GM18951 (cell line): Measurements from ENCODE around the gene PLAC1.

Experiments used
- POLR2A ChIP-seq: IDR thresholded peaks from 4 replicates; pipeline ENCODE4 v1.6.1; 2011; ENCODE audit warnings: mild to moderate bottlenecking; ENCODE audit not compliant: insufficient read length, insufficient read depth; ENCODE audit errors: extremely low read depth
- in situ Hi-C: fragments of 300-500 bp; cut with MboI; formaldehyde crosslinking; loops from one replicate; pipeline ENCODE4 v1.12.0; 2022; ENCODE audit warnings: low sequenced_read_pairs, mixed read lengths, inconsistent platforms; ENCODE audit not compliant: unreplicated experiment

PLAC1 gene

DNA sequence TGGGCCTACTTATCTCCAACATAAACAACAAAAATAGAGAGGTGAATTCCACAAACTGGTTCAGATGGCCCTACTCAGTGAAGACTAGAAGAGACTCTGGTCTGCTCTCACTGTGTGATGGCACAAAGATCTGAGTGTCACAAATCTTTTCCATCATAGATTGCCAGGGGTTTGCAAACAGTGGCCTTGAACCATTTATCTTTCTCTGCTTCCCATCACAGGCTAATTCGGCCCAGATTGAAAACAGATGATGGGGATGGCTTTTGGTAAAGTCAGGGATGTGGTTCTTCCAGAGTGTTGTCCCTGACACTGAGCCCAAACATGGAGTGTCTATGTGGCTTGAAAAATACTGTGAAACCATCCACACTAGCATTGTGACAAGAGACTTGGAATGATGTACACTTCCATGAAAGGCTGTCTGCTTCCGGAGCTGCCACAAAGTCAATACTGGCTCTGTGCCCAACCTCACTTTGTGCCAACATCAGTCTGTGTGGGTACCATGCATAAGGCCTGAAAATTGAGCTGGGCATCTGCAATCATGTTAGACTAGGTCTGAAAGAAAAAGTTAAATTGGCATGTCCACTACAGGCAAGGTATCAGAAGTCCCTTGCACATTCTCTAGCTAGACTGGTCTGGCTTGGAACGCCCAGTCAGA lies 25.2 kb upstream of the PLAC1 start:
- in situ Hi-C loops = no loop called here
- TF ChIP-seq POLR2A = no peak

DNA sequence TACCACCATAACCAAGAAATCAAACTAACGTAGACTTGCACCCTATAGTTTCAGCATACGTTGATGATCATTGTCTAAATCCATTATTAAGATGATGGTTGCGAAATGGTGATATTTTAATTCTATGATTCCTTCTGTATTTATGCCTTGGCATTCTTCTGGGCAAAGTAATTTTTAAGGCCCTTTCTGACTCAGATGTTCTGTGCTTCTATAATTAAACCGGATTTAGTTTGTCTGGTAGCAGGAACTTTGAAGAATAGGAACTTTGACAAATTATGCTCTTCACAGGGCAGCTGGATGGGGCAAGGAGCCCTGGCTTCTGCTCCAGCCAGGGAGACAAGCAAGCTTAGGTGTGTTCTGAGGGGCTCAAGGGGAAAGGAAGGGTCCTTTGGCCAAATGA lies 23.8 kb upstream of the PLAC1 start:
- in situ Hi-C loops = no loop called here

DNA sequence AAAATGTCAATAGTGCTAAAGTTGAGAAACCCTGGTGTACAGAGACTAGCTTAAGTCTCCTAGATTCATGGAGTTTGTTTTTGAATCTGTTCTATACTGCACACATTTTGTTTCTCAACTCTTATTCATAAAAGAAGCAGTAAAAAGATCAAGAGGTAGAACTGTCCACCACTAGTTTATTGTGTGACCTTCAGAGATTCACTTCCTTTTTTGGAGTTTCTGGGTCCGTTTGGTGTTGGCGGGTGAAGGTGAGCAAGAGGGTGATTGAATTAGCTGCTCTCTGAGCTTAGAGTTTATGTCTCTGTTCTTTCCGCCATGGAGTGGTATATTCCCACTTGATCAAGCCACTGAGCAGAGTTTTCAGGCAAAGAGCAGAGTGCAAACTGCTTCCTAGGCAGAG lies 21.4 kb upstream of the PLAC1 start:
- in situ Hi-C loops = no loop called here
- TF ChIP-seq POLR2A = no peak

More for the DNA sequence above, 23.8 kb upstream of the PLAC1 start:
- TF ChIP-seq POLR2A = no peak

DNA sequence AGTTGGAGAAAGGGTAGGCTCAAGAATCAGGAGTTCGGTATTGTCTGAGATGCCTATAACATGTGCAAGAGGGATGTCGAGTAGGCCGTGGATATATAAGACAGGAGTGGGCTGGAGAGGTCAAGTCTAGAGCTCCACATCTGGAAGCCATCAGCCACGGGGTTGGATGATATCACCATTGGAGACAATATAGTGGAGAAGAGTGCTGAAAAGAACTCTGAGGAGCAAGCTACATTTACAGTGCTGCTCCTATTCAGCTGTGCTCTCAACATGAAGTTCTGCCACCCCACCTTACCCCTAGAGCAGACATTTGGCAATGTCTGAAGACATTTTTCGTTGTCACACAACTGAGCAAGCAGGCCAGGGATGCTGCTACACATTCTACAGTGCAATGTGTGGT lies 20.9 kb upstream of the PLAC1 start:
- in situ Hi-C loops = no loop called here
- no peak for TF ChIP-seq POLR2A

DNA sequence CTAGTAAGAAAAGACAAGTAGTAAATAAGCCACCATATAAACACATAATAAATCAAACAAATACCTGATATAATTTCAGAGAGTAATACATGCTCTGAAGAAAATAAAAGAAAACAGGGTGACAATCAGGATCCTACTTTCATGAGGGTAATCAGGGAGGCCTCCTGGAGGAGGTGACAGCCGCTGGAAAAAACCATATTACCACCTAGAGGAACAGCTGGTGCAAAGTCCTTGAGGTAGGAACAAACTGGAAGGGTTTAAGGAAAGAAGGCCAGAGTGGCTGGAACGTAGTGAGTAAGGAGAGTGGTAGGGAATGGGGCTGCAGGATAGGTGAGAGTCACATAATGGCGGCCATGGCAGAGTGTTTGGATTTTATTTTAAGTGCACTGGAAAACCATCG lies 19.1 kb upstream of the PLAC1 start:
- no peak for TF ChIP-seq POLR2A
- in situ Hi-C loops = no loop called here

DNA sequence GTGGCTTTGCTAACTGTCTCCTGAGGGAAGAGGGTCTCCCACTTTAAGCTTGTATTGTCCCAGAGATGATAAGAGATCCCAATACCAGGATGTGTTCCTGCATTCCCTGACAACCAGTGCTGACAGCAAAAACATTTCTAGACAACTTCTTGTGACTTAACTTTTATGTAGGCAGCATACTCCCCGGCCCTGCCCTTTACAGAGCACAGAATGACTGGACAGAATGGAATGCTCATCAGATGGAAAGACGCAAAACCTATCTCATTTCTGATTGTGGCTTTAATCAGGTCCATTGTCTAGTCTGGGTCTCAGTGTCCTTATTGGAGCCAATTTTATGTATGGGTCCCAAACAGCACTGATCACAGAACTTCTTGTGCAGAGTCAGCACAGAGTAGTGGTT lies 18.2 kb upstream of the PLAC1 start:
- in situ Hi-C loops = no loop called here
- TF ChIP-seq POLR2A = no peak

DNA sequence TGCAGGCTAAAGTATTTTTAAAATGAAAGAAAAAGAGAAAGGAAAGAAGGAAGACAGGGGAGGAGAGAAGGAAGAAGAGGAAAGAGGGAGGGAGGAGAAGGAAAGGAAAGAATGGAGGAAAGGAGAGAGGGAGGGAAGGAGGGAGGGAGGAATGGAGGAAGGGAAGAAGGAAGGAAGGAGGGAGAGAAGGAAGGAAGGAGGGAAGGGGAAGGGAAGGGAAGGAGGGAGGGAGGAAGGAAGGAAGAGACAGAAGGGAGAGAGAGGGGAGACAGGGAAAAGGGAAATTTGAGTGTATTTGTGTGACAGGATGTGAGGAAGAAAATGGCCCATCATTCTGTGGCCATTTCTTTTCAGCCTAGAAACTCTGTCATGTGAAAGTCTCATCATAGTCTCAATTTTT lies 14.9 kb upstream of the PLAC1 start:
- in situ Hi-C loops = no loop called here
- TF ChIP-seq POLR2A = no peak

DNA sequence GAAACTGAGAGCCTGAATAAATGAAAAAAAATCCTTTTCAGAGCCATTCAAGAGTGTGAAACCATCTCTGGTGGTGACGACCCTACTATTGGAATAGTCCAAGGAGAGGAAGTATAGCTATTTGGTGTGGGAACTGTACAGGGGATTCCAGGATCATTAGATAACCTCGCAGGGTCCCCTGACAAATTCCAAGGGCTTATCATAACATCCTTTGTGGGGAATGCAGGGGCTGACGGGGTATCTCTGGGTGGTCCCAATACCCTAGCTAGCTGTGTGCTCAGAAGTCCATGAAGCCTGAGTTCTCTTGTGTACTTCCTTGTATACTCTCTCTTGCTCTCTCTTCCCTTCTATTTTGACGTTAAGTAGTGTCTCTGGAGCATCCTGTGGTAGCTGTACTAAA lies 13.8 kb upstream of the PLAC1 start:
- in situ Hi-C loops = no loop called here
- no peak for TF ChIP-seq POLR2A

DNA sequence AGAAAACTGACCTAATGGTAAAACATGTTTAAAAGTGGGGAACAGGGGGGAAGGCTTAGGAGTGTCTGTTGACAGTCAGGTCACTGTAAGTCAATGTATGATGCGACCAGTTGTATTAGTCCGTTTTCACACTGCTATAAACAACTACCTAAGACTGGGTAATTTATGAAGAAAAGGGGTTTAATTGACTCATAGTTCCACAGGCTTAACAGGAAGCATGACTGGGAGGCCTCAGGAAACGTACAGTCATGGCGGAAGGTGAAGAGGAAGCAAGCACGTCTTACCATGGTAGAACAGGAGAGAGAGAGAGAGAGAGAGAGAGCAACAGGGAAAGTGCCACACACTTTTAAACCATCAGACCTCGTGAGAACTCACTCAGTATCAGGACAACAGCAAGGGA lies 13.0 kb upstream of the PLAC1 start:
- in situ Hi-C loops = no loop called here
- TF ChIP-seq POLR2A = no peak

DNA sequence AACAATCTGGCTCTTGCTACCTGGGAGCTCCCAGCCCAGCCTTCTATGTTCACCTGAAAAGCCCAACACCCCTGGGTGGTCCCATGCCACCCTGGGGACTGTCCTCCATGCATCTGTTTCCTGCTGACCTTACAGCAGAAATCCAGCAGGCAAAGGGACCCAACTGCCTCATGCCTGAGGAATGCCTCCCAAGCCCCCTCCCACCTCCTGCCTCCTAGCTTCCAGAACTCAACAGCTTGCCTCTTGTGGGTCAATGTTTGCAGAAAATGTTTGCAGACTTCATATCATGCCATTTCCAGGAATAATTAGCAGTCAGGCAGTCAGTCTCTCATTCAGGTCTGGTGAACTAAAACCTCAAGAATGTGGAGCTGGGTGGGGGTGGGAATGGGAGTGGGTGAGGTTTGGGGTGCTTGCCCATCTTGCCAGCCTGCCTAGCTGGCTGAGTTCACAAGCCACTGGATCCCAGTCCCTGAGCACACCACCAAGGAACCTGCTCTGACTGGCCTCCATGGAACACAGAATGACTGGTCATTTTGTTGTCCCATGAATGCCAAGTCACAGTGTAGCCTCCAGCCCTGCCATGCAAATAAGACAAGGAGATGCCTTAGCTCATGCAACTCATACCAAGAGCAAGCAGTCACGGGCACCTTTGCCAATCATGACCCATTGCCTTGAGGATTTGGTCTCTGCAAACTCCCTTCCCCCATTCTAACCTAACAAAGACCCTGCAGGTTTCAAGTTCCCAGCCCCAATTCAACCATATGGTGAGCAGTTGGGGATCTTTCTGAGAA lies 12.1 kb upstream of the PLAC1 start:
- TF ChIP-seq POLR2A = no peak
- in situ Hi-C loops = no loop called here

DNA sequence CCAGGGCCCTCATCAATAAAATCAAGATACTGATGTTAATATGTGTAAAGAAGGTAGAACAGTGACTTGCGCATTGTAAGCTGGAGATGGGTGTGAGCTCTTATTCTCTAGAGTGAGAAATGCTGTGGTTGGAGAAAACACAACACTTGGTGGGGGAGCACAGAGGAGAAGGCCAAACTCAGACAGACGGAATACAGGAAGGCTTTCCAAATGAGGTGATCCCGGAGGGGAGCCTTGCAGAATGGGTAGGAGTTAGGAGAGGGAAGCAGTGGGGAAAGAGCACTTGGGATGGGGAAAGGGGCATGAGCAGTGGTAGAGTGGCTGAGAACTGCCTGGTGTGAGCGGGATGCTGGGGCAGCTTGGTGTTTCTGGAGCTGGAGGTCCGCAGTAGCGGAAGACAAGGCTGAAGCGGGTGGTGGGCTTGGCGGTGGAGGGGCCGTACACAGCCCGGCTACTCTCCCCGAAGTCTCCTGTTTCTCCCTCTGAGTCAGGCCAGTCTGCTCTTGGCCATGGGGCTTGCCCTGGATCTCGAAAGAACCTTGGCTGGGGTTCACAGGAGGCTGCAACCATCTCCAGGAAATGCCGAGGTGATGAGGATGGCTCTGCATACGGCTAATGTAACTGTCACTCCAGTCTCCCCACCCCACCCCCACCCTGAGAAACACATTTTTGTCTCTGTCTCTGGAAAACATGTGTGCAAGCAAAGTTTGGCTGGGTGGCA lies 11.3 kb upstream of the PLAC1 start:
- TF ChIP-seq POLR2A = no peak
- in situ Hi-C loops = no loop called here

DNA sequence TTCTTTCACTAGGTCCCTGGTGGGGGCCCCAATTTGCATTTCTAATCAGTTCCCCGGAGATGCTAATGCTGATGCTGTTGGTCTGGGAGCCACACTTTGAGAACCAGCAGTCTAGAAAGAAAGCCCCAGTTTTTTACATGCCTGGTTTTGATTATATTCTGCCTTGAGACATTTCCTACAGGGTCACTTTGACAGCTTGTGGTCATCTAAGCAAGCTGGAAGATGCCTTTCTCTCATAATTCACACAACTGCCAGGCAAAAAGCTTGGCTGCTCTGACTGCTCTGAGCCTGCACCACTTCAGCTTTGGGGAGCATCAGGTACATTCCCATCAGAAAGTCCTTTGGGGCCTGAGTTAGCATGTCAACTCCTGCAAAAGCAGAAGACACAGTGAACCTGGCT lies 5.9 kb upstream of the PLAC1 start:
- in situ Hi-C loops = no loop called here
- TF ChIP-seq POLR2A = no peak

DNA sequence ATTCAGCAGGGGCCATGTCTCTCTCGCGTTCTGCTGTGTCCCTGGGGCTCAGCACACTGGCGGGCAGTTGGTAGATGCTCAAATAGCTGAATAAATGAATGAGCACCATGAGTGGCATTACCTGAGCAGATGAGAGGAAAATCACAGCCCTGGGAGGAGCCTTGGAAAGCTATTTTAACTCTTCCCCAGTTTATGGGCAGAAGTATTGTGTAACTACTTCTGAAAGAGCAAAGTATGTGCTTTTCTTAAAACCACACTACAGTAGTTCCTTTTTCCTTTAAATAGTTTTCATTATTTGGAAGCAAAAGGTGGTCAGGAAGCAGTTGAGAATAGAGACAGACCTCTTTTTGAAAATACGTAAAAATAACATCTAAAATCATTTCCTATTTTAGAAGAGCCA lies 3.0 kb upstream of the PLAC1 start:
- no peak for TF ChIP-seq POLR2A
- in situ Hi-C loops = no loop called here

DNA sequence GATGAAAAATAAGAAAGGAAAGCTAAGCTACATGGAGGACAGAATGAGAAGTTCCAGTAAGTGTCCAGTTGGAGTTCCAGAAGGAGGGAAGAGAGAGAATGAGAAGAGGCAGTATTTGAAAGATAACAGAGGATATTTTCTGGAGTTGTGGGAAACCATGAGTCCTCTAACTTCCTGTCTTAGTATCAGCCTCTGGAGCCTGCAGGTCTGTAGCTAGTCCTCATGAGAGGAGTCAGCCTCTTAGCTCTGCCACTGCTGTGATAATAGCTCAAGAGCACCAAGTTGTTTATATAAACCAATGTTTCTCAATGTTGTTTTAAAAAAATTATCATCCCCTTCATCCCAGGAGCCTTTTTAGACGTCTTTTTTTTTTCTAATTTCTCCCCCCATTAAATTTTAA lies 2.4 kb upstream of the PLAC1 start:
- TF ChIP-seq POLR2A = no peak
- in situ Hi-C loops = no loop called here
